GM12891 (cell line): Measurements from ENCODE around the gene RASSF4.

Source experiments
- POLR2A ChIP-seq: IDR thresholded peaks from 2 replicates; pipeline ENCODE4 v1.6.1; 2011; ENCODE audit warnings: low read depth, low read length, control low read depth
- POLR2AphosphoS5 ChIP-seq: IDR thresholded peaks from 2 replicates; pipeline ENCODE4 v1.6.1; 2011; ENCODE audit warnings: low read depth, low read length, control low read depth

- TF ChIP-seq POLR2AphosphoS5, result no peak
- TF ChIP-seq POLR2A, result no peak
These were observed 38.1 kb upstream of the RASSF4 start for GRCh38 chr10:44921506-44921905.
